Chondrocyte (in vitro differentiated cells): ENCODE measurements around the gene CLASP1. TPM values are rescaled to one million over a fixed set of nuclear protein-coding genes. Genes with fewer than 3 reads are reported as not detected.
"Not testable (repeated sequence)": the region's sequence is repeated elsewhere in the genome, so short reads cannot be mapped to it uniquely, and the experiment has no call there.

Experiments
- DNase-seq: peaks from one replicate; pipeline ENCODE4 v3.0.0; 2021; ENCODE audit warnings: mixed read lengths, low spot score
- H3K27ac Mint-ChIP-seq: one replicate; pipeline ENCODE4 v1.8.0; 2021; ENCODE audit warnings: mild to moderate bottlenecking, moderate library complexity, mixed read lengths; ENCODE audit not compliant: unreplicated experiment
- H3K27me3 Mint-ChIP-seq: 2 replicates; pipeline ENCODE4 v1.8.0; 2021; ENCODE audit warnings: low read depth, mixed read lengths
- H3K36me3 Mint-ChIP-seq: 2 replicates; pipeline ENCODE4 v1.8.0; 2021; ENCODE audit warnings: low read depth, mixed read lengths
- H3K4me1 Mint-ChIP-seq: 2 replicates; pipeline ENCODE4 v1.8.0; 2021; ENCODE audit warnings: low read depth, mild to moderate bottlenecking, mixed read lengths
- H3K4me3 Mint-ChIP-seq: one replicate; pipeline ENCODE4 v1.8.0; 2021; ENCODE audit warnings: mild to moderate bottlenecking, moderate library complexity, mixed read lengths; ENCODE audit not compliant: unreplicated experiment
- H3K9me3 Mint-ChIP-seq: 2 replicates; pipeline ENCODE4 v1.8.0; 2021; ENCODE audit warnings: low read depth, mixed read lengths
- CTCF ChIP-seq: fragments of 200-600 bp; sonication (generic); IDR thresholded peaks from 2 replicates; pipeline ENCODE4 v1.5.0; 2021; ENCODE audit warnings: antibody characterized with exemption, mild to moderate bottlenecking, moderate library complexity
- total RNA-seq: library from RNA; stranded (reverse); gene quantifications from 3 replicates; pipeline ENCODE4 v1.2.1, GENCODE V29; 2021

CLASP1 gene
- total RNA-seq, 1 donor from 2014 or later: 56.0 TPM

DNA sequence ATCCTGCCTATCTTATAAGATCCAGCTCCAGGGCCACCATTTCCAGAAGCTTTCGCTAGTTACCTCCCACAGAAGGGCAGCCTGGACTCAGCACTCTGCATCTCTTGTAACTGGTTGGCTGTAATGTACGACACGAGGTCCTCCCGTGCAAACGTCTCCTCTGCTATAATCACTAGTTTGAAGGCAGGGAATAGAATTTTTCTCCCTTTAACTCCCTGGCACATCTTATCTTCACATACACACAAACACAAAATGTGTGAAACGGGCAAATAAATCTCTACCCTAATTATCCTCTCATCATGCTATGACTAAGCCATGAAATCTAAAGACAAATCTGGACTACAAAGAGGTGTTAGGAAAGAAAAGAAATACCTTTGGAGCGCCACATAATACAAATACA is 81.8 kb downstream of the CLASP1 start:
- TF ChIP-seq CTCF: no peak
- DNase-seq: no peak
- peak overlapping the region; percentile 20 for H3K27ac Mint-ChIP-seq
- peaks cover 40% of the 10 kb centered on the region for H3K4me1 Mint-ChIP-seq
- H3K9me3 Mint-ChIP-seq: no peaks in the 10 kb centered on the region
- H3K36me3 Mint-ChIP-seq: peaks cover 6% of the 10 kb centered on the region
- no peaks in the 10 kb centered on the region for H3K27me3 Mint-ChIP-seq
- H3K4me3 Mint-ChIP-seq: no peak overlapping the region

DNA sequence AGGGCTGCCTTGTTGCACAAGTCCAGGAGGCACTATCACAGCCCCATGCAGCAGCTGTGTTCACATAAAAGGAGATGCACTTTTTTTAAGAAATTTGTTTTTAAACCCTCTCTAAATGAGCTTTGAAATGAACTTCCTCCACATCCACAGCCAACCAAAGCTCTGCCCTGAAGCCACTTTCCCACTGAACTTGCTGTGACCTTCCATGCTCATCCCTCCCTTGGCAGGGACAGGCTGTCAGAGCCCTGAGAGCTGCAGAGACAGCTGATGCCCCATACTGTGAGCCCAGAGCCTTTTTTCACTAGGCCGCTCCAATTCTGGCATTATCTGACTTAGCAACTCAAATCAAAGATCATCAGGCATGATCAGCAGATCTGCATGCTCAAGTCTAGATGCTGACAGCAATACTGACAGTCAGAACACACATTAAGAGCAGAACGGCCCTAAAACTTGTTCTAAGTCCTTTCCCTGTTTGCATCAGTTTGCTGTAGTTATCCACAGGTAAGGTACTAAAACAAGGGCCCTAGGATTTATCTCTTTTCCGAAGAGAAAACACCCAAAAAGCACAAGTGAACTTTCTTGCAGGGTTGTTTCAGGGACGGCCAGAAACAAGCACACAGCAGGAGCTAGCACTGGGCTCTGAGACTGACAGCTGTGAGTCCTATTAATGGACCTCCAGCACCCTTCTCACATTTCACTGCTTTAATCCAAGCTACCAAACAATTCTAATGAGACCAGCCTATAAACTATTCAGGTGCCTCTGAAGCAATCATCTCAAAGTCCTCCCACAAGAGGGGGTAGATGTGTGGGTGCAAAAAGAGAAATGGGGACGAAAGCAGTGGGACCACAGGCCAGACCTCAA is 83.6 kb downstream of the CLASP1 start:
- DNase-seq: no peak
- Mint-ChIP-seq H3K27ac (peak overlapping the region; percentile 28), H3K36me3 (peaks cover 2% of the 10 kb centered on the region), H3K9me3 (no peaks in the 10 kb centered on the region), H3K4me3 (no peak overlapping the region), H3K27me3 (no peaks in the 10 kb centered on the region), H3K4me1 (peaks cover 47% of the 10 kb centered on the region)
- TF ChIP-seq CTCF: no peak

- DNase-seq: no peak
- H3K36me3 Mint-ChIP-seq: peaks cover 2% of the 10 kb centered on the region
- no peak overlapping the region for H3K4me3 Mint-ChIP-seq
- H3K9me3 Mint-ChIP-seq: no peaks in the 10 kb centered on the region
- TF ChIP-seq CTCF: no peak
- H3K4me1 Mint-ChIP-seq: peaks cover 46% of the 10 kb centered on the region
- H3K27me3 Mint-ChIP-seq: no peaks in the 10 kb centered on the region
- H3K27ac Mint-ChIP-seq: peak overlapping the region; percentile 28
These were observed 84.4 kb downstream of the CLASP1 start for GRCh38 chr2:121564905-121565304.

DNA sequence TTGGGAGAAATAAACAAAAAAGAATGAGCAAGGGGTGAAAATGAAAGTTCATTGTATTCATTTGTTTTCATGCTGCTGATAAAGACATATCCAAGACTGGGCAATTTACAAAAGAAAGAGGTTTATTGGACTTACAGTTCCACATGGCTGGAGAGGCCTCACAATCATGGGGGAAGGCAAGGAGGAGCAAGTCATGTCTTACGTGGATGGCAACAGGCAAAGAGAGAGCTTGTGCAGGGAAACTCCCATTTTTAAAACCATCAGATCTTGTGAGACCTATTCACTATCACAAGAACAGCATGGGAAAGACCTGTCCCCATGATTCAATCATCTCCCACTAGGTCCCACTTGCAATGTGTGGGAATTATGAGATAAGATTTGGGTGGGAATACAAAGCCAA is 85.5 kb downstream of the CLASP1 start:
- peaks cover 44% of the 10 kb centered on the region for H3K4me1 Mint-ChIP-seq
- not testable (repeated sequence) for H3K36me3 Mint-ChIP-seq, H3K27me3 Mint-ChIP-seq, H3K27ac Mint-ChIP-seq, DNase-seq, H3K9me3 Mint-ChIP-seq, H3K4me3 Mint-ChIP-seq

DNA sequence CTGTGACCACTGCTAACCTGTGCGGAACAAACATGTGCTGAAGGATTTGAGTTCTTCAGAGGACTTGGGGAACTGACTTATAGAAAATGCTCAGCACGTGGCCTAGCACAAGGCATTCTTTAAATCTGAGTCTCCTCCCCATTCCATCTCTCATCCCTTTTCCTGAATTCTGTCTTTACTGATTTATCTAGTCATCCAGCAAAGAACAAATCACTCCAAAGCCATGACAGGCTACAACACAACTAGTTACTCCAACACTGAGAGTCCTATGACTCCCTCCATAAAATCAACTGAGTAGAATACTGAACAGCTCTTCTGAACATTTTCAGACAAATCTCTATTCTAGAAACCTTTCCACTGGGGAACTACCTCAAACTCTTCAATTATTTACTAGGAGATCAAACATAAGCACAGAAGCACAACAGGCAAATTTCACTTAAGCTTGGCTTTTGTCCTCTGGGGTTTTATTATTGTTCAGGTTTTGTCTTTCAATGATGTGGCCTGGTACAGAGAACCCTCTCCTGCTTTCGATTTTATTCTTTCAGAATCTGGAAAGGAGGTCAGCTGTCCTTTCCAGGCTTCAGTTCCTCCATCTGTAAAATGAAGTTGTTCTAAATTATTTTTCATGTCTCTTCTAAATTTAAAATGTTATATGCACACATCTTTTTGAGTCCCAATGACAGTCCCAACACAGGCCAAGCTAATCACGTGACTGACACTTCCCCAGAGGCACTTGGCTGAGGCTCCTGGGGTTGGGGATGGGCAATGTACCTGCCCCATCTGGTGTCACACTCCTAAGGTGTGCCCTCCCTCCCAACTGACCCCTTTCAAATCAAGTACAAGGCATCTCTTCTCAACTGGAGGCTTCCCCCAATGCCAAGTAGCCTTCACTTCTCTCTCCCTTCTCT is 86.7 kb downstream of the CLASP1 start:
- no peak for TF ChIP-seq CTCF
- H3K9me3 Mint-ChIP-seq: no peaks in the 10 kb centered on the region
- H3K27ac Mint-ChIP-seq: no peak overlapping the region
- H3K27me3 Mint-ChIP-seq: no peaks in the 10 kb centered on the region
- DNase-seq: no peak
- H3K4me3 Mint-ChIP-seq: no peak overlapping the region
- peaks cover 37% of the 10 kb centered on the region for H3K4me1 Mint-ChIP-seq
- peaks cover 2% of the 10 kb centered on the region for H3K36me3 Mint-ChIP-seq
